ENCODE data around the gene PIGA. TPM values are rescaled to one million over a fixed set of nuclear protein-coding genes. Genes with fewer than 3 reads are reported as not detected.

The PIGA gene
- total and polyA plus RNA-seq, 4 donors = 11.7 to 72.8 (median 18.8) TPM

Other genes starting within 250 kb of the PIGA start
- gene ASB9, start 65.4 kb downstream of the PIGA start, total RNA-seq = 1 to 10 TPM; 3.7 to 7.5 TPM
- gene ASB9, start 65.4 kb downstream of the PIGA start, polyA plus RNA-seq = 1 to 10 TPM; 2.1 to 2.5 TPM
- gene ASB11, start 19.9 kb downstream of the PIGA start, total RNA-seq = under 1 TPM; 0.06 to 0.34 TPM
- under 1 TPM in 1 of 2 donors, not detected in 1; 0.06 TPM for gene ASB11, start 19.9 kb downstream of the PIGA start, polyA plus RNA-seq
- gene VEGFD, start 48.9 kb upstream of the PIGA start, total RNA-seq = 10 to 100 TPM; 15.6 to 31.5 TPM
- gene VEGFD, start 48.9 kb upstream of the PIGA start, polyA plus RNA-seq = 1 to 10 TPM; 6.1 to 10.0 TPM
- 10 to 100 TPM in 1 of 2 donors, 1 to 10 TPM in 1; 8.3 to 13.9 TPM for gene PIR, start 157.8 kb upstream of the PIGA start, total RNA-seq
- 10 to 100 TPM; 12.8 to 29.1 TPM for gene PIR, start 157.8 kb upstream of the PIGA start, polyA plus RNA-seq
- 1 to 10 TPM; 1.9 to 4.0 TPM for gene BMX, start 165.3 kb upstream of the PIGA start, total RNA-seq
- gene BMX, start 165.3 kb upstream of the PIGA start, polyA plus RNA-seq = 1 to 10 TPM; 1.4 to 3.1 TPM